ENCODE data around the gene IER5. TPM values are rescaled to one million over a fixed set of nuclear protein-coding genes. Genes with fewer than 3 reads are reported as not detected.
A peak's percentile ranks its signal among the peaks of the same experiment; 100 is the strongest.

Gene IER5
- total and polyA plus RNA-seq, 2 of the 13 experiments (the other 11 are each of a cell fraction or from before 2014, with no cell fraction given) = 2.5 to 3.5 TPM

DNA sequence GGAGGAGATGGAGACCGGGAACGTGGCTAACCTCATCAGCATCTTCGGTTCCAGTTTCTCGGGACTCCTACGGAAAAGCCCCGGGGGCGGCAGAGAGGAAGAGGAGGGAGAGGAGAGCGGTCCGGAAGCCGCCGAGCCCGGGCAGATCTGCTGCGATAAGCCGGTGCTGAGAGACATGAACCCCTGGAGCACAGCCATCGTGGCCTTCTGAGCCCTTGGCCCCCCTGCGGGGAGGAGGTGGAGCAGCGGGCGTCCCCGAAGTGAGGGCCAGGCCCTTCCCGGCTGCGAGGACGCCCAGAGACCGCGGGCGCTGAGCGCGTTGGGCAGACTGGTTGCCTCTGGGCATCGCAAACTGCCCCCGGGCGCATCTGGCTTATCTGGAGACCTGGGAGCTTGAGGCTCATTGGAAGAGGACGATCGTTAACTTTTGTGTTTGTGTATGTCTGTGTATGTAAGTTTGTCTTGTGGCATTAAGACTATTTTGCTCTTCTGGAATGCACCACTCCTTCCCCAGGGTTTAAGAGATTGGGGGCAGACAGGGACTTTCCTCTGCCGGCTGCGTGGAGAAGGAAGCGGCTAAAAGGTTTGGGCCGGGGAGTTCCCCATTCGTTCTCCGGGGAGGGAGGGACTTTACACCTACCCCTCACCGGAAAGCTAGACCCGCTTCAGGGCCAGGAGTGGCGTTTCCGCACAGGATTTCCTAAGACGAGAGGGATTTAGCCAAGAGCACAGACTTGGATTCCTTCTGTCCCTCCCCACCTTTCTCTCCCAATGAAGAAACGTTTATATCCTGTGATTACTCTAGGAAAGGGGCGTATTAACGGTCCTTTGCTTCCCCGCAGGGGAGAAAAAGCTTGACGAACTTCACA is 1.4 kb downstream of the IER5 start (continued):
- TF ChIP-seq, protein P1, sequence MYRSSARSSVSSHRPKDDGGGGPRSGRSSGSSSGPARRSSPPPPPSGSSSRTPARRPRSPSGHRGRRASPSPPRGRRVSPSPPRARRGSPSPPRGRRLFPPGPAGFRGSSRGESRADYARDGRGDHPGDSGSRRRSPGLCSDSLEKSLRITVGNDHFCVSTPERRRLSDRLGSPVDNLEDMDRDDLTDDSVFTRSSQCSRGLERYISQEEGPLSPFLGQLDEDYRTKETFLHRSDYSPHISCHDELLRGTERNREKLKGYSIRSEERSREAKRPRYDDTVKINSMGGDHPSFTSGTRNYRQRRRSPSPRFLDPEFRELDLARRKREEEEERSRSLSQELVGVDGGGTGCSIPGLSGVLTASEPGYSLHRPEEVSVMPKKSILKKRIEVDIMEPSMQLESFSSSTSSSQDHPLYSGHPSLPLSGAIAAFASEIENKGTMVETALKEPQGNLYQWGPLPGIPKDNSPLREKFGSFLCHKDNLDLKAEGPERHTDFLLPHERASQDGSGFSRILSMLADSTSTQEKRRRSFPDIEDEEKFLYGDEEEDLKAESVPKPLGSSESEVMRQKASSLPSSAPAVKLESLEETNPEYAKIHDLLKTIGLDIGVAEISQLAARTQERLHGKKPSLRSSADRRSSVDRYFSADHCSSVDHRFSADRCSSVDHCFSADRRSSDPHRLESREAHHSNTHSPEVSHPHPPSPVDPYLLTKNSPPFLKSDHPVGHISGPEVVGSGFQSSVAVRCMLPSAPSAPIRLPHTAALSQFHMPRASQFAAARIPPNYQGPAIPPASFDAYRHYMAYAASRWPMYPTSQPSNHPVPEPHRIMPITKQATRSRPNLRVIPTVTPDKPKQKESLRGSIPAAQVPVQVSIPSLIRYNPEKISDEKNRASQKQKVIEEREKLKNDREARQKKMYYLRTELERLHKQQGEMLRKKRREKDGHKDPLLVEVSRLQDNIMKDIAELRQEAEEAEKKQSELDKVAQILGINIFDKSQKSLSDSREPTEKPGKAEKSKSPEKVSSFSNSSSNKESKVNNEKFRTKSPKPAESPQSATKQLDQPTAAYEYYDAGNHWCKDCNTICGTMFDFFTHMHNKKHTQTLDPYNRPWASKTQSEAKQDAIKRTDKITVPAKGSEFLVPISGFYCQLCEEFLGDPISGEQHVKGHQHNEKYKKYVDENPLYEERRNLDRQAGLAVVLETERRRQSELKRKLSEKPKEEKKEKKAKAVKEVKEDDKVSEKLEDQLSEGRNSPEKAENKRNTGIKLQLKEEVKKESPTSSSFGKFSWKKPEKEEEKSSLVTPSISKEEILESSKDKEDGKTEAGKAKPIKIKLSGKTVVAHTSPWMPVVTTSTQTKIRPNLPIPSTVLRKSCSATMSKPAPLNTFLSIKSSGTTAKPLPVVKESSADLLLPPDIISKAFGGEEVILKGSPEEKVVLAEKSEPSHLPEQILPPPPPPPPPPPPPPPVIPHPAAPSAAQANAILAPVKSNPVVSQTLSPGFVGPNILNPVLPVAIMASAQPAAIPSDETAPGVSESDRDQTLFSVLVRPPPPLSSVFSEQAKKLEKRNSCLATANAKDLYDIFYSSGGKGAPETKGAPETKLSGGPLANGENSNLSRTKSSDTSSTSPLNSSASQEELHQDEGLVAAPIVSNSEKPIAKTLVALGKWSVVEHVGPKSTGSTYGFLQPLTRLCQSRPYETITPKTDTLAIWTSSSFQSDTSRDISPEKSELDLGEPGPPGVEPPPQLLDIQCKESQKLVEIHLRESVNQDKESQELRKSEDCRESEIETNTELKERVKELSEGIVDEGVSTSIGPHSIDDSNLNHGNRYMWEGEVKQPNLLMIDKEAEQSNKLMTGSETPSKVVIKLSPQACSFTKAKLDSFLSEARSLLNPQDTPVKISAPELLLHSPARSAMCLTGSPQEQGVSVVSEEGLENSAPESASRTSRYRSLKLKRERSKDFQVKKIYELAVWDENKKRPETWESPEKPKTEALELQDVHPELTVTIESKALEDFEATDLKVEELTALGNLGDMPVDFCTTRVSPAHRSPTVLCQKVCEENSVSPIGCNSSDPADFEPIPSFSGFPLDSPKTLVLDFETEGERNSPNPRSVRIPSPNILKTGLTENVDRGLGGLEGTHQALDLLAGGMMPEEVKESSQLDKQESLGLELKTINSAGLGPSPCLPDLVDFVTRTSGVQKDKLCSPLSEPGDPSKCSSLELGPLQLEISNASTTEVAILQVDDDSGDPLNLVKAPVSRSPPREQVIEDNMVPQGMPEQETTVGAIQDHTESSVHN (CRISPR knock-in tag; IDR thresholded peaks at IDR 0.05) = no peak
- TF ChIP-seq SALL1 (CRISPR knock-in tag; IDR thresholded peaks at IDR 0.05) (peak; percentile 39; the same call in 1 of the 2 replicates), ZNF850 (CRISPR knock-in tag; conservative IDR thresholded peaks at IDR 0.05) (no peak), ETV5 (CRISPR knock-in tag; IDR thresholded peaks at IDR 0.05; ENCODE audit: borderline replicate concordance) (peak; percentile 59), RBAK (CRISPR knock-in tag; IDR thresholded peaks at IDR 0.05) (no peak), ZNF264 (CRISPR knock-in tag; IDR thresholded peaks at IDR 0.05) (no peak), HMG20A (CRISPR knock-in tag; IDR thresholded peaks at IDR 0.05; ENCODE audit: borderline replicate concordance) (no peak), RARG (CRISPR knock-in tag; IDR thresholded peaks at IDR 0.05; ENCODE audit: low read depth) (no peak), AGO1 (IDR thresholded peaks at IDR 0.05; ENCODE audit: low read depth, low read length, poor library complexity, severe bottlenecking) (peak; percentile 43), TFDP1 (CRISPR knock-in tag; IDR thresholded peaks at IDR 0.05; ENCODE audit: borderline replicate concordance) (peak; percentile 24; the same call in 1 of the 2 replicates), ZNF430 (CRISPR knock-in tag; IDR thresholded peaks at IDR 0.05) (peak; percentile 20; the same call in 1 of the 2 replicates), ATF1 (CRISPR knock-in tag; IDR thresholded peaks at IDR 0.05) (no peak), ZNF121 (CRISPR knock-in tag; IDR thresholded peaks at IDR 0.05) (no peak), NCOA5 (CRISPR knock-in tag; IDR thresholded peaks at IDR 0.05) (no peak)
- TF ChIP-seq, protein P2, sequence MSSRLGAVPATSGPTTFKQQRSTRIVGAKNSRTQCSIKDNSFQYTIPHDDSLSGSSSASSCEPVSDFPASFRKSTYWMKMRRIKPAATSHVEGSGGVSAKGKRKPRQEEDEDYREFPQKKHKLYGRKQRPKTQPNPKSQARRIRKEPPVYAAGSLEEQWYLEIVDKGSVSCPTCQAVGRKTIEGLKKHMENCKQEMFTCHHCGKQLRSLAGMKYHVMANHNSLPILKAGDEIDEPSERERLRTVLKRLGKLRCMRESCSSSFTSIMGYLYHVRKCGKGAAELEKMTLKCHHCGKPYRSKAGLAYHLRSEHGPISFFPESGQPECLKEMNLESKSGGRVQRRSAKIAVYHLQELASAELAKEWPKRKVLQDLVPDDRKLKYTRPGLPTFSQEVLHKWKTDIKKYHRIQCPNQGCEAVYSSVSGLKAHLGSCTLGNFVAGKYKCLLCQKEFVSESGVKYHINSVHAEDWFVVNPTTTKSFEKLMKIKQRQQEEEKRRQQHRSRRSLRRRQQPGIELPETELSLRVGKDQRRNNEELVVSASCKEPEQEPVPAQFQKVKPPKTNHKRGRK (CRISPR knock-in tag; IDR thresholded peaks at IDR 0.05) = no peak
- TF ChIP-seq, protein P3, sequence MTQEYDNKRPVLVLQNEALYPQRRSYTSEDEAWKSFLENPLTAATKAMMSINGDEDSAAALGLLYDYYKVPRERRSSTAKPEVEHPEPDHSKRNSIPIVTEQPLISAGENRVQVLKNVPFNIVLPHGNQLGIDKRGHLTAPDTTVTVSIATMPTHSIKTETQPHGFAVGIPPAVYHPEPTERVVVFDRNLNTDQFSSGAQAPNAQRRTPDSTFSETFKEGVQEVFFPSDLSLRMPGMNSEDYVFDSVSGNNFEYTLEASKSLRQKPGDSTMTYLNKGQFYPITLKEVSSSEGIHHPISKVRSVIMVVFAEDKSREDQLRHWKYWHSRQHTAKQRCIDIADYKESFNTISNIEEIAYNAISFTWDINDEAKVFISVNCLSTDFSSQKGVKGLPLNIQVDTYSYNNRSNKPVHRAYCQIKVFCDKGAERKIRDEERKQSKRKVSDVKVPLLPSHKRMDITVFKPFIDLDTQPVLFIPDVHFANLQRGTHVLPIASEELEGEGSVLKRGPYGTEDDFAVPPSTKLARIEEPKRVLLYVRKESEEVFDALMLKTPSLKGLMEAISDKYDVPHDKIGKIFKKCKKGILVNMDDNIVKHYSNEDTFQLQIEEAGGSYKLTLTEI (CRISPR knock-in tag; conservative IDR thresholded peaks at IDR 0.05) = no peak
